GM12891 (cell line): ENCODE results near the gene COG1.

Experiments
- DNase-seq: peaks from one replicate; pipeline ENCODE4 v3.0.0; 2011; ENCODE audit warnings: low spot score; ENCODE audit not compliant: insufficient read length
- FAIRE-seq: peaks from 2 replicates; lab custom pipeline; 2011; peaks lifted over from hg19 to GRCh38; lab: Jason Lieb, UNC
- PAX5 ChIP-seq: IDR thresholded peaks from 2 replicates; pipeline ENCODE4 v1.6.1; 2011; ENCODE audit warnings: low read length, moderate library complexity, mild to moderate bottlenecking; ENCODE audit not compliant: insufficient read depth, severe bottlenecking
- POLR2A ChIP-seq: IDR thresholded peaks from 2 replicates; pipeline ENCODE4 v1.6.1; 2011; ENCODE audit warnings: low read depth, low read length, control low read depth
- POLR2AphosphoS5 ChIP-seq: IDR thresholded peaks from 2 replicates; pipeline ENCODE4 v1.6.1; 2011; ENCODE audit warnings: low read depth, low read length, control low read depth
- POU2F2 ChIP-seq: IDR thresholded peaks from 2 replicates; pipeline ENCODE4 v1.6.1; 2011; ENCODE audit warnings: low read depth, mild to moderate bottlenecking, control low read depth, low read length, moderate library complexity
- SPI1 ChIP-seq: IDR thresholded peaks from 2 replicates; pipeline ENCODE4 v1.6.1; 2011; ENCODE audit warnings: low read depth, low read length, control low read depth
- TAF1 ChIP-seq: IDR thresholded peaks from 2 replicates; pipeline ENCODE4 v1.6.1; 2011; ENCODE audit warnings: low read depth, low read length, control low read depth

Gene COG1

DNA sequence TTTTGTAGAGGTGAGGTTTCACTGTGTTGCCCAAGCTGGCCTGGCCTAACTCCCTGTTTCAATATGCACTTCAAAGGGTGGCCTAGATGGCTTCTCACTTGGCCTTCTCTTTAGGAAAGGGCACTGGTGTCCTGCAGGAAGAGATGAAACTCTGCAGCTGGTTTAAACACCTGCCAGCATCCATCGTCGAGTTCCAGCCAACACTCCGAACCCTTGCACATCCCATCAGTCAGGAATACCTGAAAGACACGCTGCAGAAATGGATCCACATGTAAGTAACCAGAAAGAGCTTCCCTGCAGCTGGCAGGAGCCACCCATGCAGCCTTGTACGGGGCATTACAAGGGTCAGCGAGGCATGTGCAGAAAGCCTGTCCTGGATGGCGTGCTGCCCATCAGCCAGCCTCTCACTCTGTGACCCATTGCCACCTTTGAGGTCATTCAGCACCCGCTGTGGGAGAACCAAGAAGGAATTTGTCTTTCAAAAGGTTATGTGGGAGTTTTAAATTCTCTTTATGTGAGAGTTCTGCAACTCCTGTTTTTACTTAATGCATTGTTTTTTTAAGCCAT lies 7.0 kb downstream of the COG1 start:
- FAIRE-seq: no peak
- TF ChIP-seq PAX5 (no peak), POLR2A (no peak), POLR2AphosphoS5 (no peak), SPI1 (no peak)

DNA sequence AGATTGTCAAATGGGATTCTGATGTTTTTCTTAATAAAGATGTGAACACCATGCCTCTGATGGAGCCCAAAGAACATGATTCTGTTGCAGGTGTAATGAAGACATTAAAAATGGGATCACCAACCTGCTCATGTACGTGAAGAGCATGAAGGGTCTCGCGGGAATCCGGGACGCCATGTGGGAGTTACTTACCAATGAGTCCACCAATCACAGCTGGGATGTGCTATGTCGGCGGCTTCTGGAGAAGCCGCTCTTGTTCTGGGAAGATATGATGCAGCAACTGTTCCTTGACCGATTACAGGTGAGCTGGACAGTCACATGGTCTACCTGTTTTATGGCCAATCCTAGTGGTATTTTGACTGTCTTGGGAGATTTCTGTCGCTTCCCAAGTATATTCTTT lies 7.6 kb downstream of the COG1 start:
- no peak for FAIRE-seq
- no peak for DNase-seq
- TF ChIP-seq POU2F2 (no peak), POLR2AphosphoS5 (no peak), PAX5 (no peak), SPI1 (no peak), POLR2A (no peak), TAF1 (no peak)

More for the DNA sequence above, 7.0 kb downstream of the COG1 start:
- DNase-seq: no peak

DNA sequence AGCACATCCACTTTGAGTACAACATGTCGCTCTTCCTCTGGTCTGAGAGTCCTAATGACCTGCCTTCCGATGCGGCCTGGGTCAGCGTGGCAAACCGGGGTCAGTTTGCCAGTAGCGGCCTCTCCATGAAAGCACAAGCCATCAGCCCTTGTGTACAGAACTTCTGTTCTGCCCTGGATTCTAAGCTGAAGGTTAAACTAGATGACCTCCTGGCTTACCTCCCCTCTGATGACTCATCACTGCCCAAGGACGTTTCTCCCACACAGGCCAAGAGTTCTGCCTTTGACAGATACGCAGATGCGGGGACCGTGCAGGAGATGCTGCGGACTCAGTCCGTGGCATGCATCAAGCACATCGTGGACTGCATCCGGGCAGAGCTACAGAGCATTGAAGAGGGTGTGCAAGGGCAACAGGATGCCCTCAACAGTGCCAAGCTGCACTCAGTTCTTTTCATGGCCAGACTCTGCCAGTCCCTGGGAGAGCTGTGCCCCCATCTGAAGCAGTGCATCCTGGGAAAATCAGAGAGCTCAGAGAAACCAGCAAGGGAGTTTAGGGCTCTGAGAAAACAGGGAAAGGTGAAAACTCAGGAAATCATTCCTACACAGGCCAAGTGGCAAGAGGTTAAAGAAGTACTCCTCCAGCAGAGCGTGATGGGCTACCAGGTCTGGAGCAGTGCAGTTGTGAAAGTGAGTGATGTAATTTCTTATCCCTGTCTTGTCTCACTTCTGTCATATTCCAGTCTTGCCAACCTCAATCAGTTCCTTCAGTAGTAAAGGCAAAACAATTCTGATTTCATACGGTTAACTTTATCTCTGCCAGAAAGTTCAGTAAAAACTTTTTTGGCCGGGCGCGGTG lies 8.6 kb downstream of the COG1 start:
- no peak for DNase-seq
- TF ChIP-seq POLR2A (no peak), POLR2AphosphoS5 (no peak), PAX5 (no peak), TAF1 (no peak), POU2F2 (no peak), SPI1 (no peak)
- FAIRE-seq: no peak

DNA sequence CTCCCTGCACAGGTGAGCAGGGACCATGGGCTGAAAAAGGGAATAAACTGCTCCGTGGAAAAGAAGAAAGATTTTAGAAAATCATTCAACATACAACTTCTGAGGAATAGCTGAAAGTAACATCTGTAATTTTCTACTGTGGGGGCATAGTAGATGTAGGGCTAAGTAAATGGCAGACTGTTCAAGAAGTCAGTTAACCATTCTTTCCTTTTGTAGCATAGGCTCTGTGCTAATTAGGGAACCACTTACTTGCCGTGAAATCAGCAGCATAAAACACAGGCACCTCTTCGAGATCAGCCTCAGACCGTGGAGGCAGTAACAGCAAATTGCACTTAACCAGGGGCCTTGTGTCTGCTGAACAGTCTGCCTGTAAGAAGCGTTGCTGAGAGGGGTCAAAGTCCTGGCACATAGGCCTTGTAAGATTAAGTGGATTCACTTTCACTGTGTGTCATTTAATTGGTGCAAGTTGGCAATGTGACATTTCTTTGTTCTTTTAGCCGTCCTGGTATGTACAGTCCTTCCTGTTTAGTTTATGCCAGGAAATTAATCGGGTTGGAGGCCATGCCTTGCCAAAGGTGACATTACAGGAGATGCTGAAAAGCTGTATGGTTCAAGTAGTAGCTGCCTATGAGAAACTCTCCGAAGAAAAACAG lies 10.4 kb downstream of the COG1 start:
- FAIRE-seq (no peak), DNase-seq (no peak)
- no peak for TF ChIP-seq PAX5
- TF ChIP-seq TAF1: no peak

DNA sequence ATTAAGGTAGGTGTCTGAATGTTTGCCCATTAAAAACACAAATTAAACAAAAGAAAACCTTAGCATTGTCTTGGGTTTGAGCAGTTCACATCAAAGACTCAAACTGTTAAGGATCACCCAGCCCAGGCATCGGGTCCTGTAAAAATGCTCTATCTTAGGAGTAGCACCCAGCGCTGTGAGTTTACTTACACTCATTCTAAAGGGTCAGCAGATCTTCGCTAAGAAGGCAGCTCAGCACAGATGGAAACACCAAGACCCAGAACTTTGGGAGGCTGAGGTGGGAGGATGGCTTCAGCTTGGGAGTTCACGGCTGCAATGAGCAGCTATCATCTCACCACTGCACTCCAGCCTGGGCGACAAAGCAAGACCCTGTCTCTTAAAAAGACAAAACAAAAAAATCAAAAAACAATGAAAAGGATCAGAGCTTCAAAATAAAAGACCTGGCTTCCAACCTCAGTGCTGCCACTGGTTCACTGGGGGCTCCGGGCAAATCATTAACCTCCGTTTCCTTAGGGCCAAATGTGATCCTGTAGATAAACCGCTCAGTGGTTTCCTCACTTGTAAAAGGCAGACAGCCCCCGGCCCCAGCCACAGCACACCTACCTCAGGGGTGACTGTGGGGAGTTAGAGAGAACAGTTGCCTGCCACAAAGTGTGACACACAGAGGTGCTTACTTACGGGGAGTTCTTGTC lies 11.1 kb downstream of the COG1 start:
- TF ChIP-seq POU2F2 (no peak), POLR2AphosphoS5 (no peak), SPI1 (no peak), POLR2A (no peak), PAX5 (no peak), TAF1 (no peak)
- DNase-seq (no peak), FAIRE-seq (no peak)

DNA sequence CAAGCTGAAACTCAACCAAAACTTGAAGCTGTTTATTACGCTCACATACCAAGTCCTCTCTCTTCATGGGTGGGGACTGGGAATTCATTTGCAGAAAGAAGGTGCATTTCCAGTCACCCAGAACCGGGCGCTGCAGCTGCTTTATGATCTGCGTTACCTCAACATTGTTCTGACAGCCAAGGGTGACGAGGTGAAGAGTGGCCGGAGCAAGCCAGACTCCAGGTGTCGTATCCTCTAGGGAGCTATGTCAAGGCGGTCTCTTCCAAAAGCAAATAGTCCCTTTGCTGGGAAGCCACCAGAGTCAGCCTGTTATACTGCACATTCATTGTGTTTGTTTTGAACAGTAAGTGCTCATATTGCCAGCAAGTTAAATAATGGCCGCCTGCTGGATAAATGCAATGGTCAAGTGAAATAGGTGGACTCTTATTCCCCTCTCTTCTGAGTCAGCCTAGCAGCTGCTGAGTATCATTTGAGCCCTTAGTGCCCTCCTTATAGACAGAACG lies 12.7 kb downstream of the COG1 start:
- DNase-seq (no peak), FAIRE-seq (no peak)
- TF ChIP-seq SPI1 (no peak), POLR2AphosphoS5 (no peak), POU2F2 (no peak), POLR2A (no peak), TAF1 (no peak), PAX5 (no peak)

DNA sequence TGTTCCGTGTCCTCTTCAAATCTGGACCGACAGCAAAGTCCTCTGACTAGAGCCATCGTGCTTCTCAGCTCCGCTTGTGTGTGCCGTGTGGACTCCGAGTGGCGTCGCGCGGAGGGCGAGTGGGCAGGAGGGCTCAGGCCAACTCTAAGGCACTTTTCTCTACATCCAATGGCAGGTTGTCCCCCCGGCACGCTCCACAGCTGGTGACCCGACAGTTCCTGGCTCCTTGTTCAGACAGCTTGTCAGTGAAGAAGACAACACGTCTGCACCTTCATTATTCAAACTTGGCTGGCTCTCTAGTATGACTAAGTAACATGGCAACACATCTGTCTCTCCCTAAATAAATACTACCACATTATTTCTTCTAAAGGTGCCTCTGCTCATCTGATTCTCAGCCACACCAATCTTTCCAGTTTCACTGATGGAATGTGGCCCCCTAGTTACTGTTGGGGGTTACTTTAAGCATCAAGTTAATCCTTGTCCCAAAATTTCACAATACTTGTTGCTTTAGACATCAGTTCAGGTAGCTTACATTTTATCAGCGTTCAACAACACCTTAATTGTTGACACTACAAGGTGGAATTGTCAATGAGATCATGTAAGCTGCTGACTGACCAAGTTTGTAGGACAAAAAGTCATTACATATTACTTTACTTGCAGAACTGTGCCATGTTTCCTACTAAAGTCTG lies 15.4 kb downstream of the COG1 start:
- TF ChIP-seq POU2F2 (no peak), POLR2A (no peak), SPI1 (no peak), TAF1 (no peak), PAX5 (no peak), POLR2AphosphoS5 (no peak)
- no peak for DNase-seq
- FAIRE-seq: no peak

DNA sequence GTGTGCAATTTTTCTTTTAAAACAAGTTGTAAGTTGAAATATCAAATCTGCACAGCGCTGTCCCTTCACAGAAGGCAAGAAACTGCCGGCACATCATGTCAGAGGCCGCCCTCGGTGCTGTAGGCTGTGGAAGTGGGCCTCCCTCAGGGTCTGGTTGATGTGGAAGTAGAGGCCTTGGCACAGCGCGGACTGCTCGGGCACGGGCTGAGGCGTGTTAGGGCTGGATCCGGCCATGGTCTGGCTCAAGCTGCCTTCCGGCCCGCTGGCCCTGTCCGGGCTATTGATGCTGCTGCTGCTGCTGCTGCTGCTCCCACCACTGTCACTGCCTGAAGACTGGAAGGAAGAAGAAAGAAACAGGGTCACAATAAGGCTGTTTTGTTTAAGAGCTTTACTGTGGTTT lies 16.6 kb downstream of the COG1 start:
- TF ChIP-seq PAX5 (no peak), SPI1 (no peak), TAF1 (no peak), POLR2AphosphoS5 (0 out of 2 replicates have a peak, but pooled peaks have one; percentile 32), POLR2A (no peak), POU2F2 (no peak)
- FAIRE-seq (no peak), DNase-seq (no peak)
